Endometrial microvascular endothelial cells (primary cell): Measurements from ENCODE around the gene SCUBE1. TPM values are rescaled to one million over a fixed set of nuclear protein-coding genes. Genes with fewer than 3 reads are reported as not detected.

Experiments used
- in situ Hi-C: cut with HindIII; loops from 2 replicates; pipeline ENCODE4 v1.10.0; 2017; ENCODE audit warnings: low sequenced_read_pairs, low pct_unique_long_range_greater_than_20kb; ENCODE audit errors: inconsistent ontology term
- total RNA-seq: library from RNA; depleted of rRNA; stranded (reverse); fragments of >200 nt; gene quantifications from one replicate; pipeline ENCODE4 v1.2.3, GENCODE V29; 2015; ENCODE audit errors: inconsistent ontology term

The SCUBE1 gene
- total RNA-seq, 1 donor from 2014 or later: 0.19 TPM

GRCh38 chr22:43233529-43233928 is 109.6 kb downstream of the SCUBE1 start:
- in situ Hi-C loops: no loop called here

- in situ Hi-C loops: no loop called here
These were observed 110.7 kb downstream of the SCUBE1 start for GRCh38 chr22:43232445-43232844.

GRCh38 chr22:43231724-43232034 is 111.5 kb downstream of the SCUBE1 start:
- in situ Hi-C loops: no loop called here

GRCh38 chr22:43230971-43231723 is 112.0 kb downstream of the SCUBE1 start:
- in situ Hi-C loops: no loop called here

GRCh38 chr22:43230571-43230970 is 112.6 kb downstream of the SCUBE1 start:
- in situ Hi-C loops: no loop called here

- in situ Hi-C loops: no loop called here
These were observed 114.3 kb downstream of the SCUBE1 start for GRCh38 chr22:43228863-43229262.

GRCh38 chr22:43228330-43228729 is 114.8 kb downstream of the SCUBE1 start:
- in situ Hi-C loops: no loop called here

GRCh38 chr22:43227239-43227630 is 115.9 kb downstream of the SCUBE1 start:
- in situ Hi-C loops: no loop called here

GRCh38 chr22:43226377-43227238 is 116.6 kb downstream of the SCUBE1 start:
- in situ Hi-C loops: no loop called here

GRCh38 chr22:43225609-43226008 is 117.6 kb downstream of the SCUBE1 start:
- in situ Hi-C loops: no loop called here

- in situ Hi-C loops: no loop called here
These were observed 120.2 kb downstream of the SCUBE1 start for GRCh38 chr22:43222987-43223386.

- in situ Hi-C loops: no loop called here
These were observed 120.9 kb downstream of the SCUBE1 start for GRCh38 chr22:43222262-43222661.

- in situ Hi-C loops: no loop called here
These were observed 122.4 kb downstream of the SCUBE1 start for GRCh38 chr22:43220625-43221380.

GRCh38 chr22:43218786-43219185 is 124.4 kb downstream of the SCUBE1 start:
- in situ Hi-C loops: no loop called here

GRCh38 chr22:43217285-43218030 is 125.7 kb downstream of the SCUBE1 start:
- in situ Hi-C loops: no loop called here

GRCh38 chr22:43216738-43217137 is 126.4 kb downstream of the SCUBE1 start:
- in situ Hi-C loops: no loop called here

GRCh38 chr22:43213962-43214361 is 129.2 kb downstream of the SCUBE1 start:
- in situ Hi-C loops: no loop called here

GRCh38 chr22:43213051-43213450 is 130.1 kb downstream of the SCUBE1 start:
- in situ Hi-C loops: no loop called here

GRCh38 chr22:43212434-43212952 is 130.7 kb downstream of the SCUBE1 start:
- in situ Hi-C loops: no loop called here
